Muscle of arm (tissue), 12 donors: ENCODE results near the gene EHD3. TPM values are rescaled to one million over a fixed set of nuclear protein-coding genes. Genes with fewer than 3 reads are reported as not detected.
"Not testable (repeated sequence)": the region's sequence is repeated elsewhere in the genome, so short reads cannot be mapped to it uniquely, and the experiment has no call there.

Source experiments
- DNase-seq: peaks from one replicate; pipeline ENCODE4 v3.0.0-alpha.2; 2013
- polyA plus RNA-seq, 12 donors: library from polyadenylated mRNA; unstranded; fragments of 120-200 nt; gene quantifications; one replicate each; pipeline ENCODE4 v1.2.1, GENCODE V29; 2013; ENCODE audit not compliant: insufficient read length in 12 of 12

Gene EHD3
- polyA plus RNA-seq, 12 donors, result 3.4 to 5.1 (median 4.2) TPM; not detected in 1

- DNase-seq, result not testable (repeated sequence)
These were observed 49.4 kb downstream of the EHD3 start for GRCh38 chr2:31283193-31283919.

- no peak for DNase-seq
These were observed 50.2 kb downstream of the EHD3 start for GRCh38 chr2:31284107-31284506.

- DNase-seq, result no peak
These were observed 52.3 kb downstream of the EHD3 start for GRCh38 chr2:31286230-31286629.

- DNase-seq, result no peak
These were observed 53.1 kb downstream of the EHD3 start for GRCh38 chr2:31286961-31287550.

GRCh38 chr2:31287654-31288053 is 53.7 kb downstream of the EHD3 start:
- no peak for DNase-seq

GRCh38 chr2:31294196-31294595 is 60.2 kb downstream of the EHD3 start:
- no peak for DNase-seq

- no peak for DNase-seq
These were observed 62.8 kb downstream of the EHD3 start for GRCh38 chr2:31296641-31297287.

GRCh38 chr2:31297751-31298150 is 63.8 kb downstream of the EHD3 start:
- DNase-seq, result no peak

GRCh38 chr2:31299547-31299946 is 65.6 kb downstream of the EHD3 start:
- no peak for DNase-seq

GRCh38 chr2:31300309-31300708 is 66.4 kb downstream of the EHD3 start:
- no peak for DNase-seq

GRCh38 chr2:31302940-31303563 is 69.1 kb downstream of the EHD3 start:
- no peak for DNase-seq

GRCh38 chr2:31304816-31305215 is 70.9 kb downstream of the EHD3 start:
- DNase-seq, result no peak

GRCh38 chr2:31312898-31313297 is 78.9 kb downstream of the EHD3 start:
- no peak for DNase-seq

- no peak for DNase-seq
These were observed 80.8 kb downstream of the EHD3 start for GRCh38 chr2:31314761-31315160.

- no peak for DNase-seq
These were observed 83.4 kb downstream of the EHD3 start for GRCh38 chr2:31317396-31317795.

GRCh38 chr2:31318361-31319336 is 84.7 kb downstream of the EHD3 start:
- DNase-seq, result no peak

Other genes starting within 250 kb of the EHD3 start
- 1 to 10 TPM in 10 of 12 donors, not detected in 2; 2.1 to 5.2 (median 3.0) TPM for gene GALNT14, start 95.7 kb upstream of the EHD3 start, polyA plus RNA-seq
- under 1 TPM in 4 of 12 donors, not detected in 8; 0.04 to 0.14 (median 0.08) TPM for gene CAPN14, start 16.6 kb upstream of the EHD3 start, polyA plus RNA-seq
- 10 to 100 TPM in 1 of 12 donors, under 1 TPM in 2, not detected in 9; 0.11 to 11.0 (median 0.12) TPM for gene XDH, start 180.6 kb downstream of the EHD3 start, polyA plus RNA-seq